H1 (cell line): ENCODE measurements around the gene ZDHHC3. TPM values are rescaled to one million over a fixed set of nuclear protein-coding genes. Genes with fewer than 3 reads are reported as not detected.

Experiments used
- CTCF ChIA-PET: fragments of 300-600 bp; sonication (Branson Sonifier 250); formaldehyde crosslinking; loops from one replicate; lab custom pipeline; 2021; ENCODE audit not compliant: partially characterized antibody; lab: Charles Lee
- POLR2A ChIA-PET: fragments of 300-600 bp; sonication (Branson Sonifier 250); formaldehyde crosslinking; loops from one replicate; lab custom pipeline; 2021; ENCODE audit warnings: inconsistent platforms; ENCODE audit not compliant: partially characterized antibody; lab: Charles Lee
- DNase-seq, 2 experiments: peaks; one replicate each; pipeline versions ENCODE4 v3.0.0 to v3.0.0-alpha.2; 2010 to 2022; ENCODE audit warnings: low spot score in 2 of 2, low read depth in 1 of 2, mixed read lengths in 1 of 2
- FAIRE-seq: peaks from 2 replicates; lab custom pipeline; 2011; peaks lifted over from hg19 to GRCh38; lab: Jason Lieb, UNC
- H2AFZ ChIP-seq: 2 replicates; pipeline ENCODE4 v1.8.1; 2012; ENCODE audit warnings: low read length, inconsistent platforms
- H2AK5ac ChIP-seq: 2 replicates; pipeline ENCODE4 v1.6.1; 2013; ENCODE audit warnings: low read depth, low read length
- H2BK120ac ChIP-seq: replicated peaks from 2 replicates; pipeline ENCODE3; 2013; ENCODE audit warnings: low read depth, low read length, inconsistent platforms
- H2BK12ac ChIP-seq: 2 replicates; pipeline ENCODE4 v1.6.1; 2013; ENCODE audit warnings: low read depth, low read length
- H2BK15ac ChIP-seq: 2 replicates; pipeline ENCODE4 v1.6.1; 2013; ENCODE audit warnings: low read length
- H2BK20ac ChIP-seq: 2 replicates; pipeline ENCODE4 v1.6.1; 2013; ENCODE audit warnings: low read length
- H2BK5ac ChIP-seq: 2 replicates; pipeline ENCODE4 v1.6.1; 2013; ENCODE audit warnings: low read depth, low read length
- H3K14ac ChIP-seq: 2 replicates; pipeline ENCODE4 v1.6.1; 2013; ENCODE audit warnings: inconsistent platforms; ENCODE audit not compliant: insufficient read length
- H3K18ac ChIP-seq: 2 replicates; pipeline ENCODE4 v1.6.1; 2013; ENCODE audit warnings: low read length; ENCODE audit errors: extremely low read depth
- H3K23ac ChIP-seq: 2 replicates; pipeline ENCODE4 v1.6.1; 2013; ENCODE audit warnings: inconsistent platforms; ENCODE audit not compliant: insufficient read length
- H3K23me2 ChIP-seq: 2 replicates; pipeline ENCODE4 v1.6.1; 2013; ENCODE audit warnings: low read depth, low read length
- H3K27ac ChIP-seq: 2 replicates; pipeline ENCODE4 v1.6.1; 2011; ENCODE audit warnings: low read depth, low read length, inconsistent platforms
- H3K27me3 ChIP-seq, 4 experiments: replicated peaks in 1 of 4; 1 replicate in 1 of 4; 2 replicates in 3 of 4; pipeline versions ENCODE4 v1.6.1 to v1.8.1; 2011 to 2013; ENCODE audit warnings: low read length in 3 of 4, mild to moderate bottlenecking in 3 of 4, inconsistent platforms in 2 of 4, mixed read lengths in 2 of 4, moderate library complexity in 1 of 4; ENCODE audit not compliant: control insufficient read depth in 3 of 4, insufficient read depth in 3 of 4; ENCODE audit errors: extremely low read depth in 1 of 4
- H3K36me3 ChIP-seq, 4 experiments: 2 replicates each; pipeline versions ENCODE4 v1.6.1 to v1.8.1; 2011 to 2013; ENCODE audit warnings: mild to moderate bottlenecking in 4 of 4, low read length in 3 of 4, moderate library complexity in 2 of 4, control low read depth in 1 of 4, inconsistent platforms in 1 of 4; ENCODE audit not compliant: insufficient read depth in 4 of 4, control insufficient read depth in 2 of 4
- H3K4ac ChIP-seq: replicated peaks from 2 replicates; pipeline ENCODE3; 2013; ENCODE audit warnings: low read length, low read depth, mixed read lengths, inconsistent platforms; ENCODE audit not compliant: insufficient read length
- H3K4me1 ChIP-seq, 4 experiments: replicated peaks in 1 of 4; 1 replicate in 1 of 4; 2 replicates in 3 of 4; pipeline versions ENCODE4 v1.6.1 to v1.8.1; 2011 to 2013; ENCODE audit warnings: low read length in 3 of 4, inconsistent platforms in 2 of 4, mixed read lengths in 1 of 4; ENCODE audit not compliant: insufficient read depth in 4 of 4, control insufficient read depth in 3 of 4
- H3K4me2 ChIP-seq, 2 experiments: 2 replicates each; pipeline versions ENCODE4 v1.6.1 to v1.8.1; 2011 to 2013; ENCODE audit warnings: low read depth in 2 of 2, low read length in 2 of 2, control low read depth in 1 of 2, inconsistent platforms in 1 of 2, mild to moderate bottlenecking in 1 of 2; ENCODE audit not compliant: insufficient read depth in 1 of 2
- H3K4me3 ChIP-seq, 4 experiments: fragments of 200-600, 300-600 bp in 1 of 4; sonication (generic), shearing (Covaris generic), sonication (Bioruptor Twin) in 1 of 4; 2 replicates each; pipeline versions ENCODE4 v1.5.1 to v1.8.1; 2011 to 2016; ENCODE audit warnings: low read length in 4 of 4, low read depth in 3 of 4, control low read depth in 2 of 4, inconsistent platforms in 2 of 4, mild to moderate bottlenecking in 2 of 4, mixed read lengths in 1 of 4, moderate library complexity in 1 of 4; ENCODE audit not compliant: insufficient read depth in 2 of 4; ENCODE audit errors: extremely low read depth in 1 of 4
- H3K56ac ChIP-seq: replicated peaks from 2 replicates; pipeline ENCODE3; 2013; ENCODE audit warnings: low read depth, mild to moderate bottlenecking, mixed read lengths, low read length, inconsistent platforms; ENCODE audit not compliant: insufficient read length
- H3K79me1 ChIP-seq: 2 replicates; pipeline ENCODE4 v1.6.1; 2013; ENCODE audit warnings: low read depth, low read length, control low read depth
- H3K79me2 ChIP-seq, 2 experiments: 2 replicates each; pipeline versions ENCODE4 v1.6.1 to v1.8.1; 2012 to 2013; ENCODE audit warnings: low read length in 2 of 2, mild to moderate bottlenecking in 2 of 2, inconsistent platforms in 1 of 2; ENCODE audit not compliant: insufficient read depth in 2 of 2, control insufficient read depth in 1 of 2
- H3K9ac ChIP-seq, 4 experiments: replicated peaks in 1 of 4; 1 replicate in 1 of 4; 2 replicates in 3 of 4; pipeline versions ENCODE4 v1.6.1 to v1.8.1; 2011 to 2013; ENCODE audit warnings: low read depth in 3 of 4, low read length in 3 of 4, control low read depth in 2 of 4, mild to moderate bottlenecking in 2 of 4, moderate library complexity in 2 of 4, inconsistent platforms in 1 of 4; ENCODE audit errors: extremely low read depth in 1 of 4
- H3K9me3 ChIP-seq, 2 experiments: 2 replicates each; pipeline versions ENCODE4 v1.6.1 to v1.8.1; 2012 to 2013; ENCODE audit warnings: mild to moderate bottlenecking in 2 of 2, moderate library complexity in 2 of 2, control low read depth in 1 of 2, inconsistent platforms in 1 of 2, low read depth in 1 of 2, low read length in 1 of 2, mixed read lengths in 1 of 2; ENCODE audit not compliant: insufficient read depth in 2 of 2
- H4K20me1 ChIP-seq, 2 experiments: replicated peaks in 1 of 2; 2 replicates each; pipeline versions ENCODE3 to v1.8.1; 2011 to 2013; ENCODE audit warnings: inconsistent platforms in 2 of 2, low read length in 2 of 2, mild to moderate bottlenecking in 1 of 2; ENCODE audit not compliant: insufficient read depth in 2 of 2, control insufficient read depth in 1 of 2
- H4K5ac ChIP-seq: 2 replicates; pipeline ENCODE4 v1.6.1; 2013; ENCODE audit warnings: low read length, low read depth, mixed read lengths, inconsistent platforms; ENCODE audit not compliant: insufficient read length
- H4K8ac ChIP-seq: 2 replicates; pipeline ENCODE4 v1.8.0; 2013; ENCODE audit warnings: mild to moderate bottlenecking, moderate library complexity, low read length, inconsistent platforms; ENCODE audit not compliant: insufficient read depth; ENCODE audit errors: extremely low read depth
- H4K91ac ChIP-seq: replicated peaks from 2 replicates; pipeline ENCODE3; 2013; ENCODE audit warnings: low read length, mixed read lengths, inconsistent platforms; ENCODE audit not compliant: insufficient read length
- BACH1 ChIP-seq: IDR thresholded peaks from 2 replicates; pipeline ENCODE4 v1.6.1; 2012; ENCODE audit warnings: low read length, improper control_type of control experiment
- CEBPB ChIP-seq: IDR thresholded peaks from 2 replicates; pipeline ENCODE4 v1.6.1; 2012; ENCODE audit warnings: low read depth, low read length
- EGR1 ChIP-seq: IDR thresholded peaks from 2 replicates; pipeline ENCODE4 v1.6.1; 2011; ENCODE audit warnings: low read depth, low read length, borderline replicate concordance
- GABPA ChIP-seq: IDR thresholded peaks from 2 replicates; pipeline ENCODE4 v1.6.1; 2011; ENCODE audit warnings: mild to moderate bottlenecking, low read length, moderate library complexity, borderline replicate concordance; ENCODE audit not compliant: insufficient read depth
- HDAC6 ChIP-seq: IDR thresholded peaks from one replicate; pipeline ENCODE4 v1.7.1; 2012; ENCODE audit warnings: low read depth, mild to moderate bottlenecking, inconsistent platforms, low read length, moderate library complexity
- JUND ChIP-seq: IDR thresholded peaks from 2 replicates; pipeline ENCODE4 v1.6.1; 2011; ENCODE audit warnings: mild to moderate bottlenecking, improper control_type of control experiment, low read length
- MAX ChIP-seq: IDR thresholded peaks from 2 replicates; pipeline ENCODE4 v1.6.1; 2012; ENCODE audit warnings: inconsistent platforms
- RXRA ChIP-seq: IDR thresholded peaks from 2 replicates; pipeline ENCODE4 v1.6.1; 2011; ENCODE audit warnings: low read depth, mild to moderate bottlenecking, low read length, moderate library complexity; ENCODE audit not compliant: insufficient read depth
- SUZ12 ChIP-seq: fragments of 200-600 bp; sonication (generic); IDR thresholded peaks from 2 replicates; pipeline ENCODE4 v1.6.1; 2012; ENCODE audit warnings: mild to moderate bottlenecking, inconsistent platforms, low read length, moderate library complexity, mixed read lengths
- WGBS, 2 experiments: shearing (Covaris generic) in 1 of 2; methylation state at CpG; one replicate each; pipeline versions ENCODE4 v1.1.6 to v1.1.7; 2013 to 2015; ENCODE audit warnings: low lambda C conversion rate in 2 of 2, mixed read lengths in 2 of 2, inconsistent platforms in 1 of 2, low coverage in 1 of 2, missing lambda C conversion rate in 1 of 2; ENCODE audit not compliant: insufficient replicate concordance in 2 of 2, insufficient coverage in 1 of 2, insufficient read length in 1 of 2; ENCODE audit errors: extremely low coverage in 1 of 2, missing lambda C conversion rate in 1 of 2; 5-methylcytosine and 5-hydroxymethylcytosine counted together
- polyA plus RNA-seq, 7 experiments: library from polyadenylated mRNA; depleted of rRNA in 3 of 7; stranded (reverse) in 5 of 7; unstranded in 2 of 7; fragments of >200 nt in 5 of 7; fragments of 200-250 nt in 2 of 7; gene quantifications; 1 replicate in 5 of 7; 2 replicates in 1 of 7; 4 replicates in 1 of 7; pipeline versions ENCODE4 v1.2.1 to v1.2.3, GENCODE V29; 2011 to 2013; ENCODE audit warnings: missing spikeins in 2 of 7, mixed read lengths in 2 of 7
- total RNA-seq: library from RNA; stranded (reverse); fragmentation: NEBNext Ultra II Directional; extraction: Animal tissue kit (Norgen Biotek cat#: 25700); gene quantifications from 2 replicates; pipeline ENCODE4 v1.2.1, GENCODE V29; 2021

The ZDHHC3 gene
- total and polyA plus RNA-seq, 2 of the 8 experiments (the other 6 are each of a cell fraction or from before 2014, with no cell fraction given) = 77.4 to 88.7 TPM

GRCh38 chr3:44999782-45000181 is 23.8 kb upstream of the ZDHHC3 start:
- 93% methylated on average over 2 of the region's 2 CpGs; no CpG with 5 or more reads in 1 of the 2 experiments for WGBS, 2 experiments

More at GRCh38 chr3:44999782-45000181, 23.8 kb upstream of the ZDHHC3 start:
- Histone ChIP-seq H3K9ac (no peak overlapping the region), H3K36me3 (peaks cover 22 to 78% (median 63%) of the 10 kb centered on the region in 4 experiments), H3K9me3 (peaks cover 4 to 6% of the 10 kb centered on the region in 2 experiments; a peak in 3 of 4 replicates), H3K14ac (no peak overlapping the region), H4K8ac (no peak overlapping the region), H2BK12ac (no peak overlapping the region), H3K23me2 (no peaks in the 10 kb centered on the region), H3K79me2 (peaks cover 0 to 9% of the 10 kb centered on the region in 2 experiments; a peak in 1 of 4 replicates), H4K91ac (no peak overlapping the region), H3K18ac (no peak overlapping the region), H2BK15ac (no peak overlapping the region), H2AK5ac (no peak overlapping the region), H2BK20ac (no peak overlapping the region), H3K4me2 (no peak overlapping the region), H3K27ac (no peak overlapping the region), H3K56ac (no peak overlapping the region), H3K27me3 (no peaks in the 10 kb centered on the region), H3K23ac (no peak overlapping the region), H2BK5ac (no peak overlapping the region), H2BK120ac (no peak overlapping the region), H2AFZ (no peak overlapping the region), H3K4me3 (no peak overlapping the region), H3K4me1 (no peaks in the 10 kb centered on the region), H4K5ac (no peak overlapping the region), H3K79me1 (peaks cover 4% of the 10 kb centered on the region), H4K20me1 (peaks cover 3 to 7% of the 10 kb centered on the region in 2 experiments), H3K4ac (no peak overlapping the region)
- no peak for TF ChIP-seq HDAC6
- TF ChIP-seq EGR1 = no peak
- TF ChIP-seq CEBPB = no peak
- TF ChIP-seq MAX = no peak
- no peak for TF ChIP-seq SUZ12
- TF ChIP-seq JUND = no peak
- TF ChIP-seq RXRA = no peak
- TF ChIP-seq BACH1 = no peak
- no peak for TF ChIP-seq GABPA
- no peak for FAIRE-seq
- DNase-seq = no peak
- ChIA-PET CTCF (interaction anchor here (2.3 to 5.5 kb wide), 2 partner anchors 8 to 12 kb away, joined by 6 to 37 read pairs; no protein-coding TSS in a partner anchor), POLR2A (no interaction called here)
